Astrocyte of the cerebellum (primary cell): Measurements from ENCODE around the gene RXFP2.
A peak's percentile ranks its signal among the peaks of the same experiment; 100 is the strongest.

Experiments
- DNase-seq: peaks from one replicate; pipeline ENCODE4 v3.0.0-alpha.2; 2011; ENCODE audit warnings: low read depth
- H3K4me3 ChIP-seq: 2 replicates; pipeline ENCODE4 v1.5.1; 2011; ENCODE audit warnings: mild to moderate bottlenecking, low read depth, low read length, moderate library complexity
- CTCF ChIP-seq: IDR thresholded peaks from 2 replicates; pipeline ENCODE4 v1.5.1; 2012; ENCODE audit warnings: low read length, low read depth, moderate library complexity, mild to moderate bottlenecking; ENCODE audit errors: missing control alignments
- in situ Hi-C: cut with HindIII; loops from 2 replicates; pipeline ENCODE4 v1.10.0; 2017; ENCODE audit warnings: low sequenced_read_pairs

RXFP2 gene

GRCh38 chr13:31793246-31793645, 53.9 kb downstream of the RXFP2 start:
- in situ Hi-C loops: no loop called here
- H3K4me3 ChIP-seq: no peak overlapping the region
- TF ChIP-seq CTCF: no peak
- DNase-seq: no peak

GRCh38 chr13:31794452-31794851, 55.1 kb downstream of the RXFP2 start:
- in situ Hi-C loops: no loop called here
- no peak for DNase-seq
- TF ChIP-seq CTCF: no peak
- H3K4me3 ChIP-seq: no peak overlapping the region

- TF ChIP-seq CTCF: peak; percentile 45
- peak; percentile 37 for DNase-seq
- no peak overlapping the region for H3K4me3 ChIP-seq
- in situ Hi-C loops: no loop called here
Observed at GRCh38 chr13:31797154-31797775, 57.9 kb downstream of the RXFP2 start.

GRCh38 chr13:31798189-31798588, 58.9 kb downstream of the RXFP2 start:
- no peak for DNase-seq
- in situ Hi-C loops: no loop called here
- no peak for TF ChIP-seq CTCF
- H3K4me3 ChIP-seq: no peak overlapping the region

- no peak for DNase-seq
- in situ Hi-C loops: no loop called here
- no peak for TF ChIP-seq CTCF
- H3K4me3 ChIP-seq: no peak overlapping the region
Observed at GRCh38 chr13:31801088-31801487, 61.8 kb downstream of the RXFP2 start.

GRCh38 chr13:31803311-31803710, 64.0 kb downstream of the RXFP2 start:
- no peak for TF ChIP-seq CTCF
- in situ Hi-C loops: no loop called here
- H3K4me3 ChIP-seq: no peak overlapping the region
- no peak for DNase-seq
